Measurements from ENCODE around the gene NRL. TPM values are rescaled to one million over a fixed set of nuclear protein-coding genes. Genes with fewer than 3 reads are reported as not detected.
A peak's percentile ranks its signal among the peaks of the same experiment; 100 is the strongest.

The NRL gene
- total RNA-seq, 1 donor from 2014 or later = 1.6 TPM

- DNase-seq (ENCODE audit: low read depth in 2 of 2) = no peak
Observed at GRCh38 chr14:24145219-24145618, 30.5 kb upstream of the NRL start.

GRCh38 chr14:24144451-24144850 lies 29.7 kb upstream of the NRL start:
- no peak for DNase-seq (ENCODE audit: low read depth in 2 of 2)

- no peak for DNase-seq (ENCODE audit: low read depth in 2 of 2)
Observed at GRCh38 chr14:24143511-24143910, 28.8 kb upstream of the NRL start.

GRCh38 chr14:24141097-24141880 lies 26.5 kb upstream of the NRL start, which contains the start of gene EMC9:
Gene EMC9, minus strand, starts transcription at chr14:24141591. Its CDS starts 287 bp downstream, at chr14:24141304.
- DNase-seq (ENCODE audit: low read depth in 2 of 2) = peak; percentile 99

GRCh38 chr14:24139272-24139934 lies 24.7 kb upstream of the NRL start:
- no peak for DNase-seq (ENCODE audit: low read depth in 2 of 2)

GRCh38 chr14:24138396-24139271 lies 23.9 kb upstream of the NRL start:
- DNase-seq (ENCODE audit: low read depth in 2 of 2) = no peak

GRCh38 chr14:24137529-24138395 lies 23.0 kb upstream of the NRL start:
- no peak for DNase-seq (ENCODE audit: low read depth in 2 of 2)

- DNase-seq (ENCODE audit: low read depth in 2 of 2) = no peak
Observed at GRCh38 chr14:24136684-24137528, 22.2 kb upstream of the NRL start.

GRCh38 chr14:24135834-24136683 lies 21.3 kb upstream of the NRL start, which contains the start of gene PSME1:
Gene PSME1, plus strand, starts transcription at chr14:24136194. Its CDS starts 69 bp downstream, at chr14:24136263.
- peak; percentile 92 to 93 for DNase-seq (ENCODE audit: low read depth in 2 of 2)

- DNase-seq (ENCODE audit: low read depth in 2 of 2) = no peak
Observed at GRCh38 chr14:24135584-24135833, 20.8 kb upstream of the NRL start.

GRCh38 chr14:24133735-24134134 lies 19.0 kb upstream of the NRL start:
- no peak for DNase-seq (ENCODE audit: low read depth in 2 of 2)

GRCh38 chr14:24132976-24133375 lies 18.2 kb upstream of the NRL start:
- DNase-seq (ENCODE audit: low read depth in 2 of 2) = no peak

GRCh38 chr14:24132061-24132685 lies 17.4 kb upstream of the NRL start:
- peak in 1 of 2 donors; percentile 34 for DNase-seq (ENCODE audit: low read depth in 2 of 2)

GRCh38 chr14:24131549-24131966 lies 16.8 kb upstream of the NRL start:
- no peak for DNase-seq (ENCODE audit: low read depth in 2 of 2)

- peak in 1 of 2 donors; percentile 82 for DNase-seq (ENCODE audit: low read depth in 2 of 2)
Observed at GRCh38 chr14:24130717-24131548, 16.2 kb upstream of the NRL start.

GRCh38 chr14:24130380-24130716 lies 15.6 kb upstream of the NRL start, which contains the start of gene FITM1:
Gene FITM1, plus strand, starts transcription at chr14:24130659. Its CDS starts 905 bp downstream, at chr14:24131564.
- DNase-seq (ENCODE audit: low read depth in 2 of 2) = no peak

GRCh38 chr14:24129410-24129998 lies 14.8 kb upstream of the NRL start:
- no peak for DNase-seq (ENCODE audit: low read depth in 2 of 2)

Measured in lung microvascular endothelial cell (primary cell).